Measurements from ENCODE around the gene TNRC6C.

DNA sequence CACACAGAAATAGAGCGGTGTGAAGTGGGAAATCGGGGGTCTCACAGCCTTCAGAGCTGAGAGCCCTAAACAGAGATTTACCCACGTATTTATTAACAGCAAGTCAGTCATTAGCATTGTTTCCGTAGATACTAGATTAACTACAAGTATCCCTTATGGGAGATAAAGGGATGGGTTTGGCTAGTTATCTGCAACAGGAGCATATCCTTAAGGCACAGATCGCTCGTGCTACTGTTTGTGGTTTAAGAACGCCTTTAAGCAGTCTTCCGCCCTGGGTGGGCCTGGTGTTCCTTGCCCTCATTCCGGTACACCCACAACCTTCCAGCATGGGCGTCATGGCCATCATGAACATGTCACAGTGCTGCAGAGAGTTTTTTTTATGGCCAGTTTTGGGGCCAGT is 143.0 kb downstream of the TNRC6C start:
- TF ChIP-seq POLR2AphosphoS5 (IDR thresholded peaks at IDR 0.05): no peak
- TF ChIP-seq, protein P1, sequence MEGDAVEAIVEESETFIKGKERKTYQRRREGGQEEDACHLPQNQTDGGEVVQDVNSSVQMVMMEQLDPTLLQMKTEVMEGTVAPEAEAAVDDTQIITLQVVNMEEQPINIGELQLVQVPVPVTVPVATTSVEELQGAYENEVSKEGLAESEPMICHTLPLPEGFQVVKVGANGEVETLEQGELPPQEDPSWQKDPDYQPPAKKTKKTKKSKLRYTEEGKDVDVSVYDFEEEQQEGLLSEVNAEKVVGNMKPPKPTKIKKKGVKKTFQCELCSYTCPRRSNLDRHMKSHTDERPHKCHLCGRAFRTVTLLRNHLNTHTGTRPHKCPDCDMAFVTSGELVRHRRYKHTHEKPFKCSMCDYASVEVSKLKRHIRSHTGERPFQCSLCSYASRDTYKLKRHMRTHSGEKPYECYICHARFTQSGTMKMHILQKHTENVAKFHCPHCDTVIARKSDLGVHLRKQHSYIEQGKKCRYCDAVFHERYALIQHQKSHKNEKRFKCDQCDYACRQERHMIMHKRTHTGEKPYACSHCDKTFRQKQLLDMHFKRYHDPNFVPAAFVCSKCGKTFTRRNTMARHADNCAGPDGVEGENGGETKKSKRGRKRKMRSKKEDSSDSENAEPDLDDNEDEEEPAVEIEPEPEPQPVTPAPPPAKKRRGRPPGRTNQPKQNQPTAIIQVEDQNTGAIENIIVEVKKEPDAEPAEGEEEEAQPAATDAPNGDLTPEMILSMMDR (IDR thresholded peaks at IDR 0.05): no peak
- no peak for TF ChIP-seq POLR2A (IDR thresholded peaks at IDR 0.05)

All from breast epithelium (tissue), 3 donors.